GM12878 (cell line): ENCODE results near the gene ZNF532. TPM values are rescaled to one million over a fixed set of nuclear protein-coding genes. Genes with fewer than 3 reads are reported as not detected.

Experiments used
- ATAC-seq: fragments of 200-7000 bp; cut with Tn5 transposase; 3 replicates; pipeline ENCODE4 v1.9.1; 2020; ENCODE audit warnings: mild to moderate bottlenecking, moderate library complexity
- BruUV-seq: library from RNA; stranded (reverse); fragments of 400-500 nt; replicated peaks from 2 replicates; lab custom pipeline; 2021; lab: Mats Ljungman, UMichigan
- CTCF ChIA-PET: fragments of 300-600 bp; sonication (Branson Sonifier 250); formaldehyde crosslinking; extraction: SDS; loops from one replicate; lab custom pipeline; 2021; ENCODE audit warnings: inconsistent platforms; lab: Yijun Ruan, JAX
- POLR2A ChIA-PET: fragments of 350-600 bp; formaldehyde crosslinking; extraction: SDS; loops from one replicate; lab custom pipeline; 2021; ENCODE audit warnings: inconsistent platforms; lab: Charles Lee
- RAD21 ChIA-PET: fragments of 300-600 bp; sonication (Branson Sonifier 250); formaldehyde crosslinking; loops from one replicate; lab custom pipeline; 2023; ENCODE audit warnings: antibody characterized with exemption; ENCODE audit not compliant: unreplicated experiment; lab: Charles Lee
- SMC1A ChIA-PET: fragments of 300-600 bp; sonication (Branson Sonifier 250); formaldehyde crosslinking; loops from one replicate; lab custom pipeline; 2023; ENCODE audit not compliant: unreplicated experiment, uncharacterized antibody; lab: Charles Lee
- DNase-seq: peaks from one replicate; pipeline ENCODE4 v3.0.0-alpha.2; 2011; ENCODE audit warnings: low read depth, low spot score
- FAIRE-seq: peaks from 3 replicates; lab custom pipeline; 2011; peaks lifted over from hg19 to GRCh38; lab: Jason Lieb, UNC
- H2AFZ ChIP-seq: 2 replicates; pipeline ENCODE4 v1.6.0; 2011; ENCODE audit warnings: low read depth, low read length, control low read depth; ENCODE audit not compliant: control insufficient read depth
- H3K27ac ChIP-seq: 2 replicates; pipeline ENCODE4 v1.5.1; 2011; ENCODE audit warnings: control low read depth; ENCODE audit not compliant: control insufficient read depth, insufficient read depth
- H3K27me3 ChIP-seq, 2 experiments: replicated peaks in 1 of 2; 2 replicates each; pipeline versions ENCODE4 v1.6.0 to v1.6.1; 2011; ENCODE audit warnings: low read length in 1 of 2; ENCODE audit not compliant: control insufficient read depth in 2 of 2, insufficient read depth in 2 of 2
- H3K36me3 ChIP-seq, 2 experiments: 2 replicates each; pipeline ENCODE4 v1.5.1; 2011; ENCODE audit warnings: low read length in 1 of 2; ENCODE audit not compliant: control insufficient read depth in 2 of 2, insufficient read depth in 2 of 2
- H3K4me1 ChIP-seq: 2 replicates; pipeline ENCODE4 v1.6.1; 2011; ENCODE audit warnings: mild to moderate bottlenecking, low read length, moderate library complexity, mixed read lengths; ENCODE audit not compliant: control insufficient read depth, insufficient read depth
- H3K4me2 ChIP-seq: 2 replicates; pipeline ENCODE4 v1.6.0; 2011; ENCODE audit warnings: control low read depth; ENCODE audit not compliant: control insufficient read depth, insufficient read depth
- H3K4me3 ChIP-seq: fragments of 200-600 bp; sonication (generic); 2 replicates; pipeline ENCODE4 v1.5.1; 2016
- H3K79me2 ChIP-seq: 2 replicates; pipeline ENCODE4 v1.6.0; 2011; ENCODE audit warnings: low read length; ENCODE audit not compliant: control insufficient read depth, insufficient read depth
- H3K9ac ChIP-seq: 2 replicates; pipeline ENCODE4 v1.8.0; 2011; ENCODE audit warnings: low read length, control low read depth, mixed read lengths; ENCODE audit not compliant: control insufficient read depth, insufficient read depth
- H3K9me3 ChIP-seq: replicated peaks from 3 replicates; pipeline ENCODE4 v1.5.1; 2011; ENCODE audit warnings: mild to moderate bottlenecking, low read length; ENCODE audit not compliant: control insufficient read depth, insufficient read depth
- H4K20me1 ChIP-seq: 2 replicates; pipeline ENCODE4 v1.6.0; 2011; ENCODE audit not compliant: control insufficient read depth, insufficient read depth
- BHLHE40 ChIP-seq, 2 experiments: fragments of 450-650 bp in 1 of 2; IDR thresholded peaks; 2 replicates each; pipeline ENCODE4 v1.6.1; 2011 to 2017; ENCODE audit warnings: low read depth in 2 of 2, borderline replicate concordance in 1 of 2, improper control_type of control experiment in 1 of 2, low read length in 1 of 2, mild to moderate bottlenecking in 1 of 2
- BRCA1 ChIP-seq: IDR thresholded peaks from 2 replicates; pipeline ENCODE4 v1.6.1; 2011; ENCODE audit warnings: low read depth, low read length, improper control_type of control experiment
- CHD1 ChIP-seq: IDR thresholded peaks from 2 replicates; pipeline ENCODE4 v1.6.1; 2012; ENCODE audit warnings: low read depth, low read length, improper control_type of control experiment
- CHD4 ChIP-seq: fragments of 200-600 bp; sonication (generic); IDR thresholded peaks from 2 replicates; pipeline ENCODE4 v1.6.1; 2016; ENCODE audit warnings: mild to moderate bottlenecking
- E2F8 ChIP-seq: fragments of 450-650 bp; IDR thresholded peaks from 2 replicates; pipeline ENCODE4 v1.6.1; 2018; ENCODE audit warnings: mild to moderate bottlenecking, low read depth, moderate library complexity; ENCODE audit not compliant: partially characterized antibody
- EGR1 ChIP-seq, 2 experiments: IDR thresholded peaks; 1 replicate in 1 of 2; 2 replicates in 1 of 2; pipeline ENCODE4 v1.6.1; 2011 to 2012; ENCODE audit warnings: low read depth in 2 of 2, low read length in 2 of 2, borderline replicate concordance in 1 of 2, mild to moderate bottlenecking in 1 of 2, moderate library complexity in 1 of 2
- HDAC2 ChIP-seq: fragments of 200-600 bp; sonication (generic); IDR thresholded peaks from 2 replicates; pipeline ENCODE4 v1.6.1; 2017
- JUND ChIP-seq: IDR thresholded peaks from 2 replicates; pipeline ENCODE4 v1.6.1; 2012; ENCODE audit warnings: low read depth, mild to moderate bottlenecking, low read length, improper control_type of control experiment, moderate library complexity
- PML ChIP-seq: IDR thresholded peaks from 2 replicates; pipeline ENCODE4 v1.6.1; 2012; ENCODE audit warnings: low read length, inconsistent platforms
- POLR2A ChIP-seq: IDR thresholded peaks from 2 replicates; pipeline ENCODE4 v1.6.1; 2011; ENCODE audit warnings: low read depth, mild to moderate bottlenecking, low read length
- RCOR1 ChIP-seq: conservative IDR thresholded peaks from 2 replicates; pipeline ENCODE4 v1.6.1; 2012; ENCODE audit warnings: low read depth, low read length, improper control_type of control experiment
- ZBTB4 ChIP-seq: fragments of 450-650 bp; formaldehyde crosslinking; IDR thresholded peaks from 2 replicates; pipeline ENCODE4 v1.4.0; 2022; ENCODE audit warnings: mild to moderate bottlenecking, moderate library complexity
- ZNF207 ChIP-seq: fragments of 450-650 bp; IDR thresholded peaks from 2 replicates; pipeline ENCODE4 v1.6.1; 2014; ENCODE audit warnings: antibody characterized with exemption, mild to moderate bottlenecking, borderline replicate concordance
- WGBS: methylation state at CpG from one replicate; pipeline ENCODE4 v1.1.6; 2016; ENCODE audit warnings: low lambda C conversion rate; ENCODE audit not compliant: insufficient replicate concordance, insufficient coverage; ENCODE audit errors: missing lambda C conversion rate; 5-methylcytosine and 5-hydroxymethylcytosine counted together
- in situ Hi-C: fragments of 300-500 bp; cut with MboI; formaldehyde crosslinking; loops from 9 replicates; pipeline ENCODE4 v1.14.3; 2018; ENCODE audit warnings: mixed read lengths
- intact Hi-C: fragments of 100-400 bp; cut with micrococcal nuclease; formaldehyde crosslinking; loops from one replicate; pipeline ENCODE4 v1.14.2; 2022; ENCODE audit not compliant: unreplicated experiment
- polyA plus RNA-seq, 11 experiments: library from polyadenylated mRNA; depleted of rRNA in 4 of 11; unstranded in 6 of 11; stranded (reverse) in 5 of 11; fragments of >200 nt; fragmentation: Nextera tagmentation in 4 of 11; fragmentation: Illumina TruSeq in 1 of 11; extraction: Ambion mirVana in 4 of 11; extraction: Trizol in 1 of 11; gene quantifications; 1 replicate in 1 of 11; 2 replicates in 10 of 11; pipeline versions ENCODE4 v1.2.1 to v1.2.3, GENCODE V29; 2011 to 2016; ENCODE audit warnings: inconsistent platforms in 2 of 11, missing spikeins in 2 of 11, low read depth in 1 of 11
- total RNA-seq, 4 experiments: library from RNA; depleted of rRNA in 3 of 4; stranded (reverse); fragments of >200 nt in 3 of 4; fragmentation: Illumina TruSeq in 1 of 4; extraction: Trizol in 1 of 4; gene quantifications; 2 replicates each; pipeline versions ENCODE4 v1.2.1 to v1.2.3, GENCODE V29; 2013 to 2021
- TF ChIP-seq, protein P1 (sequence below): fragments of 450-650 bp; IDR thresholded peaks from 2 replicates; pipeline ENCODE4 v1.6.1; 2017; ENCODE audit warnings: low read depth, mild to moderate bottlenecking, moderate library complexity
- TF ChIP-seq, protein P2 (sequence below): IDR thresholded peaks from 2 replicates; pipeline ENCODE4 v1.6.1; 2012; ENCODE audit warnings: low read depth, low read length, improper control_type of control experiment

Gene ZNF532
- total and polyA plus RNA-seq, 10 of the 15 experiments (the other 5 are each of a cell fraction or from before 2014, with no cell fraction given): 0.44 to 3.4 (median 1.4) TPM

GRCh38 chr18:58915006-58915799 is 50.5 kb downstream of the ZNF532 start:
- no TSS peak for BruUV-seq
- SMC1A ChIA-PET: interaction anchor here (1.0 kb wide), 1 partner anchor 60 kb away, joined by 3 read pairs; no protein-coding TSS in a partner anchor
- POLR2A ChIA-PET: no interaction called here

More at GRCh38 chr18:58915006-58915799, 50.5 kb downstream of the ZNF532 start:
- ATAC-seq (no peak), FAIRE-seq (no peak), DNase-seq (no peak)
- 63% methylated on average over 14 of the region's 14 CpGs for WGBS
- Histone ChIP-seq H3K27ac (no peak overlapping the region), H3K4me1 (peaks cover 8% of the 10 kb centered on the region), H2AFZ (no peak overlapping the region), H3K4me3 (no peak overlapping the region), H3K9ac (no peak overlapping the region), H3K27me3 (no peaks in the 10 kb centered on the region), H3K36me3 (no peaks in the 10 kb centered on the region; a peak in 1 of 4 replicates), H3K4me2 (no peak overlapping the region), H3K9me3 (no peaks in the 10 kb centered on the region), H3K79me2 (no peaks in the 10 kb centered on the region), H4K20me1 (no peaks in the 10 kb centered on the region)
- TF ChIP-seq, protein P1, sequence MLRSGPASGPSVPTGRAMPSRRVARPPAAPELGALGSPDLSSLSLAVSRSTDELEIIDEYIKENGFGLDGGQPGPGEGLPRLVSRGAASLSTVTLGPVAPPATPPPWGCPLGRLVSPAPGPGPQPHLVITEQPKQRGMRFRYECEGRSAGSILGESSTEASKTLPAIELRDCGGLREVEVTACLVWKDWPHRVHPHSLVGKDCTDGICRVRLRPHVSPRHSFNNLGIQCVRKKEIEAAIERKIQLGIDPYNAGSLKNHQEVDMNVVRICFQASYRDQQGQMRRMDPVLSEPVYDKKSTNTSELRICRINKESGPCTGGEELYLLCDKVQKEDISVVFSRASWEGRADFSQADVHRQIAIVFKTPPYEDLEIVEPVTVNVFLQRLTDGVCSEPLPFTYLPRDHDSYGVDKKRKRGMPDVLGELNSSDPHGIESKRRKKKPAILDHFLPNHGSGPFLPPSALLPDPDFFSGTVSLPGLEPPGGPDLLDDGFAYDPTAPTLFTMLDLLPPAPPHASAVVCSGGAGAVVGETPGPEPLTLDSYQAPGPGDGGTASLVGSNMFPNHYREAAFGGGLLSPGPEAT: no peak
- no peak for TF ChIP-seq ZNF207
- no peak for TF ChIP-seq JUND
- TF ChIP-seq CHD1: no peak
- no peak for TF ChIP-seq CHD4
- TF ChIP-seq, protein P2, sequence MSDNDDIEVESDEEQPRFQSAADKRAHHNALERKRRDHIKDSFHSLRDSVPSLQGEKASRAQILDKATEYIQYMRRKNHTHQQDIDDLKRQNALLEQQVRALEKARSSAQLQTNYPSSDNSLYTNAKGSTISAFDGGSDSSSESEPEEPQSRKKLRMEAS: no peak
- TF ChIP-seq POLR2A: no peak
- no peak for TF ChIP-seq HDAC2
- no peak for TF ChIP-seq PML
- no peak for TF ChIP-seq E2F8
- TF ChIP-seq RCOR1: no peak
- TF ChIP-seq BRCA1: no peak
- TF ChIP-seq ZBTB4 (CRISPR knock-in tag): no peak
- no peak for TF ChIP-seq EGR1 (IDR thresholded peaks at IDR 0.05; ENCODE audit: borderline replicate concordance in 1 of 2, low read depth in 2 of 2, low read length in 2 of 2)
- no peak for TF ChIP-seq BHLHE40 (IDR thresholded peaks at IDR 0.05; ENCODE audit: borderline replicate concordance in 1 of 2, low read depth in 2 of 2, low read length in 1 of 2)
- in situ Hi-C loops: no loop called here
- CTCF ChIA-PET: no interaction called here
- RAD21 ChIA-PET: no interaction called here
- intact Hi-C loops: no loop called here
